H54 (cell line): Measurements from ENCODE around the gene LARP1.
"Not testable (repeated sequence)": the region's sequence is repeated elsewhere in the genome, so short reads cannot be mapped to it uniquely, and the experiment has no call there.

Experiments used
- DNase-seq: peaks from one replicate; pipeline ENCODE4 v3.0.0; 2011; ENCODE audit warnings: low spot score, mixed read lengths; ENCODE audit not compliant: insufficient read length
- FAIRE-seq: peaks from 3 replicates; lab custom pipeline; 2011; peaks lifted over from hg19 to GRCh38; lab: Jason Lieb, UNC
- POLR2A ChIP-seq: IDR thresholded peaks from 2 replicates; pipeline ENCODE4 v1.6.1; 2011; ENCODE audit warnings: low read depth, mild to moderate bottlenecking, low read length

Gene LARP1

DNA sequence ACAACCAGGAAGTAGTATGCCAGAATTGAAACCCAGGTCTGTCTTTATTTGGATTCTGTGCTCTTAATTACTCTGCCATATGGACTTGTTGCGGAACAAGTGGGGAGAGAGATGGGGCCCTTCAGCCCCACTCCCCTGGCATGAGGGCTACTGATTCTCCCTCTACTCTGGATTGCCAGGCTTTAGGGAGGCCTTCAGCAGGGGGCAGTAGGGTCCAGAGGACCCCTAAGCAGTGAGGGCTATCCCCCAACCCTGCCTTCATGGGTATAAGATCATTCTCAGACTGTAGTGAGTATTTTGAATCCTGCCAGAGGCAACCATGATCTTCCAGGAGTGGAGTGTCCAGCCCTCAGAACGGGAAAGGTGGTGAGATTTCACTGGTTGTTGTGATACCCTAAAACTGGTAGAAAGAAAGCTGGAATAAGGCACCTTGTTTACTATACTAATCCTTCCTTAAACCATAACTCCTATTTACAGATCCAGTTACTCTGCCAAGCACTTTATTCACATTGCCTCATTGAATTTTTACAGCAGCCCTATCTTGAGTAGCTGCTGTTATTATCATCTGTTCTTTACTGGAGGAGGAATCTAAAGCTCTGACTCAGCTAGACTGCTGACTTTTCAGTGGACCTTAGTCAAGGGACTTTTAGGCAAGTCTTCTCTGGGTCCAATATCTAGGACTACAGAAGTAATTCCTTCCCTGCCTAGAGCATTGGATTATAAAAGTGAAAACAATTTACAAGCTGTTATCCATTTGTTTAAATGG lies 31.3 kb upstream of the LARP1 start:
- TF ChIP-seq POLR2A: no peak
- DNase-seq: no peak
- no peak for FAIRE-seq

DNA sequence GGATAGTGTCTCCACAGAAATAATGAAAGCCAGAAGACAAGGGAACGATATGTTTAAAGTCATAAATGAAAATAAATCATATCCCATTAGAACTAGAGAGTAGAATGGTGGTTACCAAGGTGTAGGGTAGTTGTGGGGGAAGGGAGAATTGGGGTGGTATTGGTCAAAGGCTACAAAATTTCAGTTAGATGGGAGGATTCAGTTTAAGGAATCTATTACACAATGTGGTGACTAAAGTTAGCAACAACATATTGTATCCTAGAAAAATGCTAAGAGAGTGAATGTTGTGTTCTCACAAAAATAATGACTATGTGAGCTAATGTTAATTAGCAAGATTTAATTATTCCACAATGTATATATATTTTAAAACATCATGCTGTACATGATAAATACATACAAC lies 27.8 kb upstream of the LARP1 start:
- FAIRE-seq: no peak
- no peak for DNase-seq
- TF ChIP-seq POLR2A: no peak

DNA sequence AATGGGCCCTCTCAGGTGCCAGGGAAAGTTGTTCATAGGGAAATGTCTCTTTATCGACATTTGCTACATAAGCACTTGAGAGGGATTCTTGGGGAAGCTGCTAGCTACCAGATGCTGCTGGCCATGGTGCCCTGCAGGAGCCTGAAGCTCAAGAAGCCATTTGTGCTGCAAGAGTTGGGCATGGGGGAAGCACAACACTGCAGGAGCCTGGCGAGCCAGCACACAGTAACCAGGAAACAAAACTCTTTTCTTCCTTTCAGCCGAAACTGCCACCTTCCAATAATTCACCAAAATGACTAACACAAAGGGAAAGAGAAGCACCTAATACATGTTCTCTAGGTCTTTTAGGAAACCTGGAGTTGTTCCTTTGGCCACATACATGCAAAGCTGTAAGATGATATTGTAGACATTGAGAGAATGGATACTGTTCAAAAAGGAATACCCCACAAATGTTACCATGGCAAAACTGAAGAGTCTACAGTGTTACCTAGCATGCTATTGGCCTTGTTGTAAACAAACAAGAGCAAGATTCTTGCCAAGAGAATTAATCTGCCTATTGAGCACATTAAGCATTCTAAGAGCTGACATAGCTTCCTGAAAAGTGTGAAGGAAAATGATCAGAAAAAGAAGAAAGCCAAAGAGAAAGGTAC lies 26.1 kb upstream of the LARP1 start:
- FAIRE-seq: no peak
- no peak for DNase-seq
- no peak for TF ChIP-seq POLR2A

DNA sequence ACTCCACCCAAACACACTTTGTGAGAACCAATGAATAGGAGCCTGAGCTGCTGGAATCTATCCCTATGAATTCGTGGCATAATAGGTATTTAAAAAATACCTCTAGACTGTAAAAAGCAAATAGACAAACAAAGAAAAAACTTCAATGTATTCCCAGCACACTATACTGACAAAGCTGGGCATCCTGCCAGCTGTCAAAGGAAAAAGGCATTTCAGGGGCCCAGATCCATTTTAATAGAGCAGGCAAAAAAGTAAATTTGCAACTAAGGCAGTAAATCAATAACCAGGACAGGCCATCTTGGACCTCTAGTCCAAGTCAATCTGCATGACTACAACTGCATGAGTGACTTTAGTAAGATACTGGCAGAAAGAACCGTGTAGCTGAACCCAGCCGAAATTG lies 25.6 kb upstream of the LARP1 start:
- TF ChIP-seq POLR2A: no peak
- FAIRE-seq (no peak), DNase-seq (no peak)

DNA sequence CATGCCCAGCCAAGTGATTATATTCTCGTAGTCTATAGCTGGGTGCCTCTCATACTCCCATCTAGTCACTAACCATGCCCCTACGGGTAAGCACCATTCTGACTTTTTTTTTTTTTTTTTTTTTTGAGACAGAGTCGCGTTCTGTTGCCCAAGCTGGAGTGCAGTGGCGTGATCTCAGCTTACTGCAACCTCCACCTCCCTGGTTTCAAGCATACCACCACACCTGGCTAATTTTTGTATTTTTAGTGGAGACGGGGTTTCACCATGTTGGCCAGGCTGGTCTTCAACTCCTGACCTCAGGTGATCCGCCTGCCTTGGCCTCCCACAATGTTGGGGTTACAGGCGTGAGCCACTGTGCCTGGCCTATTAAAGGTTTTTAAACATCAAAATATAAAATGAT lies 24.4 kb upstream of the LARP1 start:
- DNase-seq, FAIRE-seq: not testable (repeated sequence)

DNA sequence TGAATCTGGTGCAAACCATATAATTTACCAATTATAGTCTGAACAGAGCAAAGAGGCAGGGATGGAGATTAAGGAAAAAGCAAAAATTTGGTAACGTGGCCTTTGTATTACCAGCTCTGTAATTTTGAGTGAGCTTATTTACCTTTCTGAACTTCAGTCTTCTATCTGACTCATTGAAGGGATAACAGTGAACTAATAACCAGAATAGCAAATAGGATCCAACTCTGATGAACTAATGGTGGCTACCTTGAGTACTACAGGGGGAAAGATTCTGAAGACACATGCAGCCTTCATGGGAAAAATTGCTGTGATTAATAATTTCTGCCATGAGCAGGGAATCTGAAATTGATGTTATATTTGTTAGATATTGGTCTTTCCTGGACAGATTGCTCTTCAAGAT lies 23.0 kb upstream of the LARP1 start:
- DNase-seq (no peak), FAIRE-seq (no peak)
- TF ChIP-seq POLR2A: no peak

DNA sequence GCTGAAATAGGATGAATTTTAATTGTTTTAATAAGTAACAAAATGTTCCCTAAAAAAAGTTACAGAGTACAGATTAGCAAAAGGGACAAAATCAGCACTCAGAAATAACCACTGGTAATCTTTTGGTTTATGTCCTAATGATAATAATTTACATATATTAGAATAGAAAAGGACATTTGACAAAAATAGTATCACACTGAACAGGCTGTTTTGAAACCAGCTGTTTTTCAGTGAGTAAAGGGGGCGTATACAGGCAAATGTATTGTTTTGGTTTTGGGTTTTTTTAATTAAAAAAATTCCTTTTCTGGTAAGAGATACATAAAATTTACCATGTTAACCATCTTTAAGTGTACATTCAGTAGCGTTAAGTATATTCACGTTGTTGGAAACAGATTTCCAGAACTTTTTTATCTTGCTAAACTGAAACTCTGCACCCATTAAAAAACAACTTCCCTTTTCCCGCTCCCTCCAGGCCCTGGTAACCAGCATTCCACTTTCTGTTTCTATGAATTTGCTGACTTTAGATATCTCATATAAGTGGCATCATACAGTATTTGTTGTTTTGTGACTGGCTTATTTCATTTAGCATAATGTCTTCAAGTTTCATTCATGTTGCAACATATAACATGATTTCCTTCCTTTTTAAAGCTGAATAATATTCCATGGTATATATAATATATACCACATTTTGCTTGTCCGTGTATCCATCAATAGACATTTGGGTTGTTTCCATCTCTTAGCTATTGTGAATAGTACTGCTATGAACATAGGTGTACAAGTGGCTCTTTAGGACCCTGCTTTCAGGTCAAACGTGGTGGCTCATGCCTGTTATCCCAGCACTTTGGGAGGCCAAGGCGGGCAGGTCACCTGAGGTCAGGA lies 20.6 kb upstream of the LARP1 start:
- TF ChIP-seq POLR2A: no peak
- DNase-seq: no peak
- FAIRE-seq: no peak

DNA sequence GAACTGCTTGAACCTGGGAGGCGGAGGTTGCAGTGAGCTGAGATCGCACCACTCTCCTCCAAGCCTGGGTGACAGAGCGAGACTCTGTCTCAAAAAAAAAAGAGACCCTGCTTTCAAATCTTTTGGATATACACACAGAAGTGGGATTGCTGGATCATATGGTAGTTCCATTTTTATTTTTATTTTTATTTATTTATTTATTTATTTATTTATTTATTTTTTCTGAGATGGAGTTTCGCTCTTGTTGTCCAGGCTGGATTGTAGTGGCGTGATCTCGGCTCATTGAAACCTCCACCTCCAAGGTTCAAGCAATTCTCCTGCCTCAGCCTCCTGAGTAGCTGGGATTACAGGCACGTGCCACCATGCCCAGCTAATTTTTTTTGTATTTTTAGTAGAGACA lies 19.8 kb upstream of the LARP1 start:
- not testable (repeated sequence) for FAIRE-seq, DNase-seq

DNA sequence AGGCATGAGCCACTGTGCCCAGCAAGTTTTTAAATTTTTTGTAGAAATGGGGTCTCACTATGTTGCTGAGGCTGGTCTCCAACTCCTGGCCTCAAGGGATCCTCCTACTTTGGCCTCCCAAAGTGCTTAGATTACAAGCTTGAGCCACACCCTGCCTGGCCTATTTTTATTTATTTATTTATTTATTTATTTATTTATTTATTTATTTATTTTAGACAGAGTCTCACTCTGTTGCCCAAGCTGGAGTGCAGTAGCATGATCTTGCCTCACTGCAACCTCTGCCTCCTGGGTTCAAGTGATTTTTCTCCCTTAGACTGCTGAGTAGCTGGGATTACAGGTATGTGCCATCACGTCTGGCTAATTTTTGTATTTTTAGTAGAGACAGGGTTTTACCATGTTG lies 18.8 kb upstream of the LARP1 start:
- not testable (repeated sequence) for FAIRE-seq, DNase-seq

DNA sequence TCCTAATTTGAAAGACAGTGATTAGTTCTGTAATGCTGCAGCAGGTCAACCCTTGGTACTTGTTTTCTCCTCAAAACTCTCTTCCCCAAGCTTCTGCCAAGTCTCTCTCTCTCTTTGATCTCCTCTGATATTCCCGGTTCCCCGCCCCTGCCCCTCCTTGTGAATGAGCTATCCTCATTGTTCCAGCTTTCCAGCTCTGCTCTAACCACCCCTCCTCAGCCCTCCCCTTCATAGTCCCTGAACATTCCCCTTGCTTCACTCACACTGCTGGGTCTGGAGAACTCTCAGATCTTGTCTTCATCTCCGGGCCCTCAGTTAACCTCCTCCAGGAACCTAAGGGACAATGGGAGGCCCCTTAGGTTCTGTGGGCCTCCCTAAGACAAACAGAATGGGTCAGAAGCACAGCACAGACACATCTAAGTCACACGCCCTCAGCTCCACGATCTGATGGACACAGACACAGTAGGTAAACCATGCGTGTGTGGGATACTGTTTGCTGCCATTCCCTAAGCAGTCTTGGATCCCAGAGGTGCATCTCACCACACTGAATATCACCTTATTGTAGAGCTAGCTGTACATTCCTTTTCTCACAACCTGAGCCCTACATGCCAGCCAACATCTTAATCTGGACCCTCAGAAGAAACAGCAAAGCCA lies 17.4 kb upstream of the LARP1 start:
- DNase-seq: no peak
- no peak for FAIRE-seq
- TF ChIP-seq POLR2A: no peak

DNA sequence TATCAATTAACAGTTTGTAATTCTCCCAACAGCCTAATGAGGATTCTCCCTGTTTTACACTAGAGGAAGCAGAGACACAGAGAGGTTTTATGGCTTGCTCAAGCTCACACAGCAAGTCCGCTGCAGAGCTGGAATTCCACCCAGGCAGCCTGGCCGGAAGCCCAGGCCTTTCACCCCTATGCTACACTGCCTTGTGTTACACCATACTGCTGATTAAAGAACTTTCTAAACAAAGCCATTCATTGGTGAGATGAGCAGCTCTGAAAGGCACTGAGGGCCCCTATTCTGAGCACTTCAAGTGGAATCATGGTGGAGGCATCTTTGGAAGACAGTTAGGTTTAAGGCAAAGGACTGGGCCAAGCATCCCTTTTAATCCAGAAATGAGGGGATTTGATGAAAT lies 14.7 kb upstream of the LARP1 start:
- FAIRE-seq (no peak), DNase-seq (no peak)

DNA sequence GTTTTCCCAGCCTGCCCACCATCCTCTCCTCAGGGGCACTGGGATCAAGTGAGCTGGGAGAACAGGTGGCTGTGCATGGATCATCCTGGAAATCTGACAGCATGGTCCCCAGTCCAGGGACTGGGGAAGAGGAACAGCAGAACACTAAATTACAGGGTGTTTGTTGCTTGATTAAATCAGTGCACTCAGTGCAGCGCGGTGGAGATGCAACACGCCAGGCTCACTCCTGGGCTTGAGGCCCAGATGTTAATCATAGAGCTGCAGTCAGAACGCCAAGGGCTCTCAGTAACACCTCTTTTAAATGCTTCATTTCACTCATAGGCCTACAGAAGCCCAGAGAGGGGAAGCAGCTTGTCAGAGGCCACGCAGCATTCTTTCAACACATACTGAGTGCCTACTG lies 14.2 kb upstream of the LARP1 start:
- TF ChIP-seq POLR2A: no peak
- DNase-seq (no peak), FAIRE-seq (no peak)

More for the DNA sequence above, 14.7 kb upstream of the LARP1 start:
- no peak for TF ChIP-seq POLR2A

DNA sequence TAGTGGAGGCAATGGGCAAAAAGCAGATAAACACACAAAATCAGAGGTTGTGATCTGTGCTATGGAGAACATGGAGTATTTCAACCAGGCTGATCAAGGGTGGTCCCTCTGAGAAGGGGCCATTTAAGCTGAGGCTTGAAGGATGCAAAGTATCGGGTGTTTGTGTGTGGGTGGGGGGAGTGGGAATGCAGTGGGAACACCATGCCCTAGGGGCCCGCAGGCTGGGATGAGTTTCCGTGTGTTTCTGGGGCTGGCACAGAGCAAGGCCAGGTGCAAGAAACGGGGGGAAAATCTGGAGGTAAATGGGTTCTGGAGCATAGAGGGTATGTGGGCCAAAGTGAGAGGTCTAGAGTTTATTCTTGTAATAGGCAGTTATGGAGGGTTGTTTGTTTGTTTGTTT lies 13.8 kb upstream of the LARP1 start:
- FAIRE-seq (no peak), DNase-seq (no peak)
- no peak for TF ChIP-seq POLR2A

DNA sequence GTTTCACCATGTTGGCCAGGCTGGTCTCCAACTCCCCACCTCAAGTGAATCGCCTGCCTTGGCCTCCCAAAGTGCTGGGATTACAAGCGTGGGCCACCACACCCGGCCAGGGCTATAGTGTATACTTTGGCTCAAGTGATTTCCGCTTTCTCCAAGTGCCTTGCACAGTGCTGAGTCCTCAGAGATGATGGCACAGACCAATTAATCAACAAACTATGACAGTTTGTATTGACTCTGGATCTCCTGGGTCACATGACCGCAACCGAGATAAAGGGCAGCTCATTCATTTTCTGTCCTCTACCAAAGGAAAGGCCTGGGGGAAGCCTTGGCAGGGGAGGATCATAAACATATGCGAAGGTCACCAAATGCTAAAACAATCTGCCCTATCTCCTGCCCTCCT lies 11.4 kb upstream of the LARP1 start:
- no peak for TF ChIP-seq POLR2A
- FAIRE-seq (no peak), DNase-seq (no peak)
